NCI-H146 (cell line): ENCODE results near the gene C9.
"Not testable (repeated sequence)": the region's sequence is repeated elsewhere in the genome, so short reads cannot be mapped to it uniquely, and the experiment has no call there.

Source experiments
- DNase-seq: peaks from one replicate; lab custom pipeline; 2025; lab: John Stamatoyannopoulos, UW

Gene C9

DNA sequence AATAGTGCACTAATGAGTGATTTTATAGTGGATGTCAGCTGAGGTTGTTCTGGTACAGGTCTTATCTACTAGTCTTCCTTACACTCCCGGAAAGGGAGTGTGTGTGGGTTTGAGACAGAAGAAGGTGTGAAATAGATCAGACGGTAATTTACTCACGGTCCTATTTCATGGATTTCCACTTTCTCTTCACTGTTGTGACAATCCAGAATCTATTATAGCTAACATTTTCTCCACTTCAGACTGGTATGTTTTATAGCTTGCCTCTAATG, 7.0 kb upstream of the C9 start:
- DNase-seq = no peak

DNA sequence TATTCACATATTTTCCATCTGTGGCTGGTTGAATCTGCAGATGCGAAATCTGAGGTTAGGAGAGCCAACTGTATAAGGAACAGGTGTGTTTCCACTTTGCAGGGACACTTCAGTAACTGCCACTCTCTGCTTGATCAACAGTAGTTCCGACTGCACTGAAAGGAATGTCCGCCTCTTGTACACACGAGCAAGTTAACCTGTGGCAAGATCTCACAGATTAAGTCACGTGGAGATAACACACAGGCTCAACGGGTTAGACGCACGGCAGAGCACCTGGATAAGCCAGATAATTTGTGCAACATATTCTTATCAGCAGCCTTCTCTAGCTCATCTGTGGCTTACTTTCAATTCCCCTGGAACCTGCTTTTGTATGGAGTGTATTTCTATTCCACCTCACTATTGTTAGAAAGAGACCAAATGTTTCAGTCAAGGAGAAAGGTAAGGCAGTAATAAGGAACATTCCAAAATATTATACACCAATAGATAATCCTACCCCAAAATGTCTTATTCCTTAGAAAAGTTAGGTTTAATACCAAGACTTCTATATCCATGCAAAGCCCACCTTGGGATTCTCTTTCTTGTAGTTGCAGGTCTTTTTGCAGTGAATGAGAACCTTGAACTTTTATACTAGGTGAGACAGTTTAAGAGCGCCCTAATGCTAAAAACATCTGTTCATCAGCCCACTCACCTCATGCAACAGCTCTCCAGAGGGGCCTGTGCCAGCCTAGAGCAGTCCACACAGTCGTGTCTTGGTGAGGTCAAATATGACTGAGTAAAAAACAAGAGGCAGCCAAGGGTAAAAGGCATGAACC, 6.5 kb upstream of the C9 start:
- DNase-seq = no peak

DNA sequence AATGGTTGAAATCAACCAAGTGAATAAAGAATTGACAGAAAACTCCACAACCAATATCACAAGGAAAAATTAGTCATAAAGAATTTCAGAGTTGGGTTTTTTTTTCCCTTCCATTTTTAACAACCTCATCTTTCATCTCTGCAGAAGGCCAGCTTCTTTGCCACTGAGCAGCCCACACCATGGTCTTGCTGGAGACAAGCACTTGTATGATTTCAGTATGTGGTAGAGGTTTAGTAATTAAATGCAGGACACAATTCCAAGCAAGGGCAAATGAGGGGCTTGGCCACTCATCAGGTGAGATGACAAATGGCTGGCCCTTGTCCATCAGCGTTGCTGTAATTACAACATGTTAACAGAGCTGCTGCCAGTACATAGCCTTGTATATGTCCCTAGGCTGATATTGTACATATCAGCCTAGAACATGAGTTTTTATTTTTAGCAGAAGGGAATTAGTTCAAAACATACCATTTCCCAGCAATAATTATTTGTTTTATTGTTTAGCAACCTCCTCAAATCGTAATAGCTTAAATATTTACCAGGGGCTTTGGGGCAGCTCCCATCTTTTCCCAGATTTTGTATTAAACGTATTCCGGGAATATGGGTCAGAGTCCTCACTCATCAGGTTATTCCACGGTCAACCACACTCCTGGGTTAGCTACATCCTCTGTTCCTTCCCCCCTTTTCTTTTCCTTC, 5.0 kb upstream of the C9 start:
- no peak for DNase-seq

DNA sequence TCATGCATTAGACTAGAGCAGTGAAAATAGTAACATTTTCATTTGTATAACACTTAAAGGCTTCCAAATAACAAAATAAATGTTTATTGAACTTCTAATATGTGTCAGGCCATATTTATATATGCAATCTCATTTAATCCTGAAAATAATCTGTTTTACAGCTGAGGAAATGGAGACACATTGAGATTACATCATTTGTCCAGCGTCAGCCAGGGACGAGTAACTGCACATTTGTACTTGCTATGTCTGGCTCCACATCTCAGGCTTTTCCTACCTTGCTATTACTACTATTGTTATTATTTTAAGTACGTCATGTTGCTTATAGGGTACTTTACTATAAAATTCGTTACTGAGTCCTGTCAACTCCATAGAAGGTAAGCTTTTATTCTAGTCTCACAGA, 3.8 kb upstream of the C9 start:
- no peak for DNase-seq

DNA sequence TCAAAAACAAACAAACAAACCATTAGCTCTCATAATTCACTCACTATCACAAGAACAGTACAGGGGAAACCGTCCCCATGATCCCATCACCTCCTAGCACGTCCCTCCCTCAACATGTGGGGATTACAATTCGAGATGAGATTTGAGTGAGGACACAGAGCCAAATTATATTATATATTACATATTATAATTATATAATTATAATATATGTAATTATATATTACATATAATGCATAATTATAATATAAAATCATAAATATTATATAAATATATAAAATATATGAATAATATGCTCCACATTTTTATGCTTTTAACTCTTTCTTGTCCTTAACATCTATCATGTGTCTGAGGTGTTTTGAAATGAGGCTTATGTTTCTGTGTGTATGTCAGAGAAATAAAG, 3.4 kb upstream of the C9 start:
- no peak for DNase-seq

DNA sequence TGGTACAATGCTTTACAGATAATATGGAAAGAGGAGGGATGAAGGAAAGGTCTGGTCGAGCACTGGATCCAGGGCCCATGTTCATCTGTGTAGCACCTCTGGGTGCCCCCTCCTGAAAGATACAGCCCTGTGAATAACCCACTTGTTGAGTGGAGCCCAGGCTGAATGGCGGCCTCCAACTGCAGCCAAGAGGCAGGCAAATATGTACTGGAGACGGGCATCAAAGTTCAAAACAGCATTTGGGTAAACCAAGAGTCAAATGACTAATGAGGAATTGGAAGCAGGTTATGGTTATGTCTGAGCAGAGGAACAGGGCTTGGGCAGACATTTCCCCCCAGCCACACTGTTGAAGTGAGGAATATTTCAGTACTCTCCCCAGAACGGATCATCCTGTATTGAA, 1.1 kb downstream of the C9 start:
- no peak for DNase-seq

DNA sequence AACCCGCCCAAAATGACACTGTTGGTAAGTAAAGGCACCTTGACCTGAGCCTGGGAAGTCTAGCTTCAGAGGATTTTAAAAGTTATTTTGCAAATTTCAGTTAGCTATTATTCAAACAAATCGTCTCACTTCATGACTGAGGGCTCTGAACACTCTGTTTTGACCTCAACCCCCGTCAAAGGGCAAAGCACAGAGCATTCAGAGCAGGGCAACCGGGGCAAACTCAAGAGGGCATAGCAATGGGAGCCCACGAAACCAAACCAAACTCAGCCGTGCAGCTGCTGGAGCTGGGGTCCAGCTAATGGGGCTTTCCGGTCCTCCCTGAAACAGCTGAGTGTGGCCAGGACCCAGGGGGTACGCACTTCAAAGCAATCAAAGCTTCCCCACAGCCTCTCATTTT, 1.6 kb downstream of the C9 start:
- DNase-seq = no peak

DNA sequence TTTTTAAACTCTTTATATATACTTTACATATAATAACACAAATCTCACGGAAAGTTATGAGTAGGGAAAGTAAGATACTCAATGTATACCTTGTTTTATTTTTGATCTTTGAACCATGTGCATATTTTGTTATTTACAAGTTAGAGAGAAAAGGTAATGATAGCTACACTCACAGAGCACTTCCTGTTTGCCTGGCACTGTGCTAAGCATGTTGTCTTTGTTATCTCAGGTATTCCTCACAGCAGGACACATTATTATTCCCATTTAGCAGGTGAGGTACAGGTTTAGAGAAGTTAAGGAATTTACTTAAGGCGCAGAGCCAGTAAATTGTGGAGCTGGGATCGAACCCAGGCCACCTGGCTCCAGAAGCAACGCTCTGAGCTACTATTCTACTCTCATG, 3.0 kb downstream of the C9 start:
- DNase-seq = no peak

DNA sequence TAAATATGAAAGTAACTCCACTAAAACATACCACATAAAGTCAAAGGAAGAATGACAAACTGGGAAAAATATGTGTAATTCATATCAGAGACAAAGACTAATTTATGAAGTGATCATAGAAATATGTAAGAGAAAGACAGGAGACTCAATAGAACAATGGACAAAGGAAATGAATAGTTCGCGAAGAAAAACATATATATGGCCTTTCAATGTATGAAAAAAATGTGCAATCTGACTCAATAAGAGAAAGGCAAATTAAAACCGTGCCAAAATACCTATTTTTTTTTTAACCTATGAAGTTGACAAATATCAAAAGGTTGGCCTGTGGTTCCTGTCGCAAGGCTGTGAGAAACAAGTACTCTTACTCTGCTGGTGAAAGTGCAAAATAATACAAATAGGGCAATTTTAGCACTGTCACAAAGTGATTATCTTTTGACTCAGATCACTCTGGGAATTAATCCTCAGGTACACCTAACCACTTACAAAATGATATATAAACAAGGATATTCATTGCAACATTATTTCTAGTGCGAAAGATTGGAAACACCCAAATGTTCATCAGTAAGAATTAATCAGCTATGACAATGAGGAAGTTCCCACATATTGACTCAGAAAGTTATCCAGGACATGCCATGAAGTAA, 3.7 kb downstream of the C9 start:
- no peak for DNase-seq

DNA sequence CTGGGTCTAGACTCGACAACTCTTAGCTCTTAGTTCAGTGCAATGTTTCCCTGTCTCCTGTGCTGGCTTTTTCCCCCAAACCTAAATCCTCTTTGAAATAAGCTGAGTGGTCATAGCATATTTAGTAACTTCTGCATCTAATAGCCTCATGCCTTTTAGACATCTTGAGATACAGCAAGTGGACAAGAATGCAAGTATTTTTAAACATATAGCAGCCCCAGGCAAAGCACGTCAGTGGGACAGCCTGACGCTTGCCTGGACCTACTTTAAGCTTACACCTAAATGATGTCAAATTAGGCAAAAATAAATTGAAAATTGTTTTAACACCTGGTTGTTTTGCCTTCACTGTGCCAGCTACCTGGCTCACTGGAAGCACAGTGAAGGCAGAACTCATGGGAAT, 8.0 kb downstream of the C9 start:
- DNase-seq = no peak

DNA sequence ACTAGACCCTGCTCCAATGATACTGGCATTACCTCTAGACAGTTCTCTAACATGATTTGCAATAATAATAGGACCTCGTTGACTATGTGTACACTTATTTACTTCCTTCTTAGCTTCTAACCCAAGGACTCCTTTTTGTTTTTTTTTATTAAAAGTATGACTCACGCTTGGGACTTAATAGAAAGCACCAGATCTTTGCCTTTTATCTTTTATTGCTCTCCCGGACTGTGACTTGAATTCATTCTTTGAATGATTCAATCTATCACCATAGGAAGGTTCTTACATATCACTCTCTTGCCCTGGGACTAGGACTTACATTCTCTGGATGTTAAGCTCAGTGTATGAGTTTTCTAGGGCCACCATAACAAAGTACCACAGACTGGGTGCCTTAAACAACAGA, 9.0 kb downstream of the C9 start:
- no peak for DNase-seq

DNA sequence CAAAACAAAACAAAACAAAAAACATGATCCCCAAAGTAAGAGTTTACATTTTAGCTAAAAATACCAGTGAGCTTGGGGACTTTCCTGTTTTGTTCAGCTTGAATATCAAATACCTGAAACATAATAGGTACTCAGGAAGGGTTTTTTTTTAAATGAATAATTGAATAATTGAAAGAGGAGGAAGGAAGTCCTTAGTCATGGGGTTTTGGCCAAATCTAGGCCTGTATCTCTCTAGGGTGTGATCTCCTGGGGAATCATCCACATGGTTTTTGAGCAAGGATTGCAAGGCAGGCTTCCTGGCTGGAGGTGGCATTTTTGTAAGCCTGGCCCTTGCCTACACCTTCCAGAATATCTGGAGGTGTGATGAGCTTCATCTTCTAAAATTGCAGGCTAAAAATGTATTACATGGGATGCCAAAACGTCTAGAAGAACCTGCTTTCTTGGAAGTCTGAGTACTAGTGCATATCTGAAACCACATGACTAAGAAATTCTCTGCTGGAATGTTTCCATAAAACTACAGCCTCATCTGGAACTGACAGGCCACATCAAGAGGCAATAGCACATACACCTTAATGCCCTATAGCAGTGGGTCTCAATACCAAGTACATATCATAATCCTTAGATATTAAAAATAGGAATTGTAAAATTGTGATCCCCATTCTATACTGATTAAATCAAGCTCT, 10.4 kb downstream of the C9 start:
- DNase-seq = no peak

DNA sequence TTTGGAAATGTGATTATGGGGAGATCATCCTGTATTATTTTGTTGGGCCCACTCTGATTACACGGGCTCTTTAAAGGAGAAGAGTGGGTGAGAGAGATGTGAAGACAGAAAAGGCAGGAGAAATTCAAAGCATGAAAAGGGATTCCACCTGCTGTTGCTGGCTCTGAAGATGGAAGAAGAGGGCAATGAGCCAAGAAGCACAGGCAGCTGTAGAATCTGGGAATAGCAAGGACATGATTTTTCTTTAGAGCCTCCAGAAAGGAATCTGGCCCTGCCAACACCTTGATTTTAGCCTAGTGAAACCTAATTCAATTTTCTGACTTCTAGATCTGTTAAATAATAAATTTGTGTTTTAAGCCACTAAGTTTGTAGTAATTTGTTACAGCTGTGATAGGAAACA, 11.3 kb downstream of the C9 start:
- no peak for DNase-seq

DNA sequence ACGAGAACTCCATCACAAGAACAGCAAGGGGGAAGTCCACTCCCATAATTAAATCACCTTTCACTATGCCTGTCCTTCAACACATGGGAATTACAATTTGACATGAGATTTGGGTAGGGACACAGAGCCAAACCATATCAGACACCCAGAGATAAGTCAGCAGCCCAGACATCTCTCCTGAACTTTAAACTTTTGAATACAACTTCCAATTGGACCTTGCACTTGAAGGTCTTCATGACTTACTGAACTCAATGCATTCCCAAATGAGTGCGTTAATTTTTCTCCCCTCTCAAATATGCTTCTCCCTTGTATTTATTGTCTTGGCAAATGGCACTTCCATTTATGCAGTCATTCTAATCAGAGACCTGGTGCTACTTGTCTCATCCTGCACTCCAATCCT, 12.1 kb downstream of the C9 start:
- no peak for DNase-seq

DNA sequence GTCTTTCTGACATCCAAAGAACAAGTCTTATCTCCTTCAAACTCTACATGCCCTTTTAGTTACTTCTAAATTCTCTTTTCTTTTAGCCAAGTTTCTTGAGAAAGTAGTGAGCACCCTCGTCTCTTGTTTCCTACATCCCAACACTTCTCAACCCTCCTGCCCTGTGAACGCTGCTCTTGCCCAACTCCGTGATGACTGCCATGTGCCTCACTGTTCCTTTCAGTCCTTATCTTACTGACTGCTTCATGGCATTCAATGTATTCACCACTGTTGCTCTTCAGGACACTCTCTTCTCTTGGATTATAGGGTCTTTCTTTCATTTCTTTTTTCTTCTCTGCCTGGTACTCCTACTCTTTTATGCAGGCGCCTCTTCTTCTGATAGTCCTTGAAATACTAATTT, 14.8 kb downstream of the C9 start:
- DNase-seq = no peak

DNA sequence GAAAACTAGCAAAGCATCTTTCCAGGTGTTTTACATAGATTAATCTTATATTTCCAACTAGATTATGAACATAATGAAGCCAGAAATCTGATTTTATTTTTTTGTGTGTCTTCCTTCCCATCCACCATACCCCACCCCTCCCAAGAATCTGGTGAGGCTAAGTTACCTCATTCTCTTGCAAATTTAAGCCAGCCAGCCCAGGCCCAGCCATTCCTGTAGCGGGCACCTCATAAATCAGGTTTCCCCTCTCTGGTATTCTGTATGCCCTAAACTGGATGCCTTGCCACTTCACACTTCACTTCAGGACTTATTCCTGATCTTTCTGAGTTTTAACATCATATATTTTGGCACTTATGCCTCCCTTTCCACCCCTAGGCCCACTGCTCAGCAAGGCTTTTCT, 21.8 kb downstream of the C9 start:
- DNase-seq = no peak

DNA sequence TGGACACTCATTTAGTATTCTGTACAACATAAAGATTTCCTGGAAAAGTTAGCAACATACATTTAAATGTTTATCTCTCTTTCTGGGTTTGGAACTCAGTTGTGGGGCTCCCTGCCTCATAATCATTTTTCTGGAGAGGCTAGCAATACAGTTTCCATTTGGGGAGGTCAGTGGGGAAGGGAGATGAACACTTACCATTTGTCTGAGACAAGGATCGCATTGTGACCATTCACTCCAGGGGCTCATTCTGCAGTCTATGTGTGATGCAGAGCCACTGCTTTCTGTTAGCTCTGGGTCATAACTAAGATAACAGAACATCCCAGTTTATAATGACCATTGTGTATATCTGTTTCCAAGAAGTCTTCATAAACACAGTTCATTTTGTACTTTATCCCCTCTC, 22.4 kb downstream of the C9 start:
- no peak for DNase-seq

DNA sequence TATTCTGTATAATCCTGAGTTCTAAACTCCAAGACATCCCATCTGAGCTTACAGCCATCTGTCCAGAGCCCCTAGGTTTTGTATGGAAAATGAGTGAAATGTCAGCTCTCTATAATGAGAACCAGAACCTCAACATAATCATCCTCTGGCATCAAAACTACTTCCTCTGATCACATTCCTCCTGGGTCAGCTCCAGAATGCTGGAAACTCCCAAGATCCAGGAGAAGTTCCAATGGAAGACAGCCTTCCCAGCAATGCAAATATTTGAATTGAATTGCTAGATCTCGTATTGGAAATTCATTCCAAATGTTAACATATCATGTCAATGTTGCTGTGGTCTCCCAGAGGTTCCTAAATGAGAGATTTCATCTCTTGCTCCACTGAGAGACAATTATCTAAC, 23.8 kb downstream of the C9 start:
- DNase-seq = no peak

DNA sequence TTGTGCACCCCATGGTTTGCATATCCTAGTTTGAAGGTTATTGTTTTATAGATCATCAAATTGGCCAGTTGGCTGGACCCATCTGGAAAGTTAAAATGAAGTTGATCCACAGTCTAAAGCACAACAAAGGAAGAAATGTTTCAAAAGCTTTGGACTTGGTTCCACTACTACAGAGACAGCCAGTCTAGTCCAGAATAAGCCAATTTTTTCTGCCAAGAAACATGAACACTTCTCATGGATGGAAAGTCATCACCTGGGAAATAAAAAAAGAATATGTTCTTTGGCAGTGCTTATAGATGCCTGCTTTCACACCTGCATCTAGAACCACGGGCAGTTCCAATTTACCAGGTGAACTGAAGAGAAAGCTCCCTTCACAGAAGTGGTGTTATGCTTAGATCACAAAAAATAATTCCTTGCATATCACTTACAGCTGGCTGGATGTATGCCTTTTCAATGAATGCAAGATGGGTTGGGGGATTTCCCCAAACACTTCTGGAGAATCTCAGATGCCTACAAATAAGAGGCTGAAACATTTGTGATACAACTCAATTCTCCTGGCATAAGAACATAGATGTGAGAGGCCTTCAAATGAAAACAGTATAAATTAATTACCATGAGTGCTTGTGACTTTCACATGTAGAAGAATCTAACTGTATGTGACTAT, 26.9 kb downstream of the C9 start:
- no peak for DNase-seq

DNA sequence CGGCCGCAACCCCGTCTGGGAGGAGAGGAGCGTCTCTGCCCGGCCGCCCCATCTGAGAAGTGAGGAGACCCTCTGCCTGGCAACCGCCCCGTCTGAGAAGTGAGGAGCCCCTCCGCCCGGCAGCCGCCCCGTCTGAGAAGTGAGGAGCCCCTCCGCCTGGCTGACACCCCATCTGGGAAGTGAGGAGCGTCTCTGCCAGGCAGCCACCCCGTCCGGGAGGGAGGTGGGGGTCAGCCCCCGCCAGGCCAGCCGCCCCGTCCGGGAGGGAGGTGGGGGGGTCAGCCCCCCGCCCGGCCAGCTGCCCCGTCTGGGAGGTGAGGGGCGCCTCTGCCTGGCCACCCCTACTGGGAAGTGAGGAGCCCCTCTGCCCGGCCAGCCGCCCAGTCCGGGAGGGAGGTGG, 30.0 kb downstream of the C9 start:
- DNase-seq = not testable (repeated sequence)

DNA sequence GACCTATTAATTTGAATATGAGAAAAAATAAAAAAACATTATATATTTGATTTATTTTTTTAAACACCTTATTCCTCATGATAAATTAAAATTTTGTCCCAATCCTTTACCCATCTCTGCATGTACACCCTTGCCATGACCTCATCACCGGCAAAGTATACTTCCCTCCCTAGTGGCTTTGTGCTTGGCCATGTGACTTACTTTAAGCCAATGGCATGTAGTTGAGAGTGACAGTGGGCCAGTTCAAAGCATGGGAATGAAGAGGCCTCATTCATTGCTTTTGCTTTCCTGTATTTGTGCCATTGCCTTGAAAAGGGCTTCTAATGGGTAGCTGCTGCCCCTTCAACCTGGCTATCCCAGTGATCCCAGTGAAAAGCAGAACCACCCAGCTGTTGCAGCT, 31.2 kb downstream of the C9 start:
- DNase-seq = no peak

DNA sequence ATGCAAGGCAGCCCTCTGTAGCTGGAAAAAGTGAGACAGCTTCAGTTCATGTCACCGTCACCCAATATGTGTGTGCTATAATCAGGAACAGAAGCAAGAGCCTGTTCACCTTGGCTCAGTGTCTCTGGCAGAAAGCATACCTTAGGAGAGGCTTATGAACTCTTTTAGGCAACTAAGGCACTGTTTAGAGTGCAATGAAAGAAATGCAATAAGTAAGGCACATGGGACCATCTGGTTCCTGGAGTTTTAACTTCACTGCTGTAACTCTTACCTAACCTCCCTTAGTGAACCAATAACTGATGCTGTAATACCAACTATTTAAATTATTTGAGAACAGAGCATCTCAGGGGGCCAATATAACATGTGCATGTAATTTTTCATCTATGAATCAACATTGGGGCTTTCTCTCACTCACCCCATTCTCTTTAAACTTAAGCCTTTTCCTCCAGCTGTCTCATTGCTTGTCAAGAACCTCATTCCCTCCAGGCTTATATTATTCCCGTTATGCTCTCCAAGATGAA, 32.4 kb downstream of the C9 start:
- no peak for DNase-seq
